ENCODE data around the gene DDHD1.

DNA sequence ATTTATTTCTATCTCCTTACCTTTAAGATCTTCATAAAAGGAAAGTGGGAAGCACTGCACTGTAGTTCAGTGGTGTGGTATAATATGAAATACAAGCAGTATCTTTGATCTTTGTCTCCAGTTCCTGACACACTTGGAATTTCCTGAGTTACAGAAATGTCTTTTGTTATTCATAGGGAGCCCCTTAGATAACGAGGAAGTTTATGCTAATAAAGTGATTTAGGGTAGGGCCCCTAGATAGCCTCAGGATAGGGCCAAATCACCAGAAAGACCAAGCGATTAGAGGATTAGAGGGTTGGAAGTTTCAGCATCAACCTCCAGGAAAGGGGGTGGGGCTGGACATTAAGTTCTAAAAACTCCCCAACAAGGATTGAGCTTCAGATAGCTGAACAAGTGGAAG is 29.9 kb upstream of the DDHD1 start:
- no peak for TF ChIP-seq CTCF (IDR thresholded peaks at IDR 0.05)
- TF ChIP-seq POLR2A (IDR thresholded peaks at IDR 0.05): no peak

All from esophagus squamous epithelium (tissue), 4 donors.